Measurements from ENCODE around the gene NRSN2. TPM values are rescaled to one million over a fixed set of nuclear protein-coding genes. Genes with fewer than 3 reads are reported as not detected.
"Not testable (repeated sequence)": the region's sequence is repeated elsewhere in the genome, so short reads cannot be mapped to it uniquely, and the experiment has no call there.

Gene NRSN2
- total RNA-seq, 1 experiment from 2014 or later: 44.9 TPM

DNA sequence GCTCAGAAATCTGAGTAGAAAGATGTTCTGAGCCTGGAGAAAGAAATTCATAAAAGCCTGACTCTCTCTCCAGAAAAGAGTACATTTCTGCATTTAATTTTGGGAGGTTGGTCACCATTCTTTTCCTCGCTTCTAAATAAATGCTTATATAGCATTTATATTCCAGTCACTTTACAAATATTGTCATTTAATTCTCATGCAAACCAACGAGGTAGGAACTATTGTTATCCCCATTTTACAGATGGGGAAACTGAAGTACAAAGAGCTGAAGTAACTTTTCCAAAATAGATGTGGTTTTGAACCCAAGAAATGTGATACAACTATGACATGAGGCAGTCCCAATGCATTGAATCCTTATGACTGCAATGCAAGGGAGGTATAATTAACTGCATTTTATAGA, 29.2 kb downstream of the NRSN2 start:
- H3K27ac ChIP-seq (ENCODE audit: low read length): no peak overlapping the region; the same call in 1 of the 2 replicates

GRCh38 chr20:376750-377149, 29.8 kb downstream of the NRSN2 start:
- POLR2A ChIA-PET: no interaction called here
- in situ Hi-C loops (cut with HindIII; ENCODE audit: low pct_unique_long_range_greater_than_20kb, low sequenced_read_pairs): no loop called here
- BruUV-seq (replicated peaks): no TSS peak
- Histone ChIP-seq H3K9me3 (ENCODE audit: control insufficient read depth, insufficient read depth, low read depth, low read length) (no peaks in the 10 kb centered on the region), H3K4me3 (ENCODE audit: low read depth in 2 of 2, low read length in 2 of 2) (no peak overlapping the region), H3K27me3 (ENCODE audit: control insufficient read depth, insufficient read depth, low read length) (no peaks in the 10 kb centered on the region), H3K36me3 (ENCODE audit: control insufficient read depth, insufficient read depth, low read length) (no peaks in the 10 kb centered on the region), H3K4me1 (ENCODE audit: control insufficient read depth, insufficient read depth, low read length) (peaks cover 15% of the 10 kb centered on the region; the same call in 1 of the 2 replicates), H3K27ac (ENCODE audit: low read length) (no peak overlapping the region; the same call in 1 of the 2 replicates)
- intact Hi-C loops (cut with micrococcal nuclease; ENCODE audit: unreplicated experiment): no loop called here
- CTCF ChIA-PET: no interaction called here
- ATAC-seq: no peak
- no peak for DNase-seq (ENCODE audit: low read depth, low spot score)
- no peak for TF ChIP-seq TCF7L2 (IDR thresholded peaks at IDR 0.05; ENCODE audit: low read depth, low read length)
- no peak for TF ChIP-seq SIN3A (IDR thresholded peaks at IDR 0.05; ENCODE audit: borderline replicate concordance, insufficient read depth, low read depth, low read length)
- no peak for TF ChIP-seq REST (IDR thresholded peaks at IDR 0.05; ENCODE audit: insufficient read depth in 1 of 2, low read depth in 2 of 2, low read length in 1 of 2)
- TF ChIP-seq POLR2AphosphoS5 (IDR thresholded peaks at IDR 0.05; ENCODE audit: low read depth, low read length): no peak
- TF ChIP-seq, protein P1, sequence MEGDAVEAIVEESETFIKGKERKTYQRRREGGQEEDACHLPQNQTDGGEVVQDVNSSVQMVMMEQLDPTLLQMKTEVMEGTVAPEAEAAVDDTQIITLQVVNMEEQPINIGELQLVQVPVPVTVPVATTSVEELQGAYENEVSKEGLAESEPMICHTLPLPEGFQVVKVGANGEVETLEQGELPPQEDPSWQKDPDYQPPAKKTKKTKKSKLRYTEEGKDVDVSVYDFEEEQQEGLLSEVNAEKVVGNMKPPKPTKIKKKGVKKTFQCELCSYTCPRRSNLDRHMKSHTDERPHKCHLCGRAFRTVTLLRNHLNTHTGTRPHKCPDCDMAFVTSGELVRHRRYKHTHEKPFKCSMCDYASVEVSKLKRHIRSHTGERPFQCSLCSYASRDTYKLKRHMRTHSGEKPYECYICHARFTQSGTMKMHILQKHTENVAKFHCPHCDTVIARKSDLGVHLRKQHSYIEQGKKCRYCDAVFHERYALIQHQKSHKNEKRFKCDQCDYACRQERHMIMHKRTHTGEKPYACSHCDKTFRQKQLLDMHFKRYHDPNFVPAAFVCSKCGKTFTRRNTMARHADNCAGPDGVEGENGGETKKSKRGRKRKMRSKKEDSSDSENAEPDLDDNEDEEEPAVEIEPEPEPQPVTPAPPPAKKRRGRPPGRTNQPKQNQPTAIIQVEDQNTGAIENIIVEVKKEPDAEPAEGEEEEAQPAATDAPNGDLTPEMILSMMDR (IDR thresholded peaks at IDR 0.05): no peak

More for the DNA sequence above, 29.2 kb downstream of the NRSN2 start:
- no peak for TF ChIP-seq SIN3A (IDR thresholded peaks at IDR 0.05; ENCODE audit: borderline replicate concordance, insufficient read depth, low read depth, low read length)
- no peak for TF ChIP-seq TCF7L2 (IDR thresholded peaks at IDR 0.05; ENCODE audit: low read depth, low read length)
- TF ChIP-seq, protein P1 (IDR thresholded peaks at IDR 0.05): no peak
- no peak for TF ChIP-seq REST (IDR thresholded peaks at IDR 0.05; ENCODE audit: insufficient read depth in 1 of 2, low read depth in 2 of 2, low read length in 1 of 2)
- no peak for TF ChIP-seq POLR2AphosphoS5 (IDR thresholded peaks at IDR 0.05; ENCODE audit: low read depth, low read length)
- no peaks in the 10 kb centered on the region for H3K9me3 ChIP-seq (ENCODE audit: control insufficient read depth, insufficient read depth, low read depth, low read length)
- no peak for DNase-seq (ENCODE audit: low read depth, low spot score)
- H3K36me3 ChIP-seq (ENCODE audit: control insufficient read depth, insufficient read depth, low read length): no peaks in the 10 kb centered on the region
- no peaks in the 10 kb centered on the region for H3K27me3 ChIP-seq (ENCODE audit: control insufficient read depth, insufficient read depth, low read length)
- BruUV-seq (replicated peaks): no TSS peak
- ChIA-PET POLR2A (no interaction called here), CTCF (no interaction called here)
- H3K4me1 ChIP-seq (ENCODE audit: control insufficient read depth, insufficient read depth, low read length): peaks cover 15% of the 10 kb centered on the region; the same call in 1 of the 2 replicates
- intact Hi-C loops (cut with micrococcal nuclease; ENCODE audit: unreplicated experiment) (no loop called here), in situ Hi-C loops (cut with HindIII; ENCODE audit: low pct_unique_long_range_greater_than_20kb, low sequenced_read_pairs) (no loop called here)
- no peak for ATAC-seq
- H3K4me3 ChIP-seq (ENCODE audit: low read depth in 2 of 2, low read length in 2 of 2): no peak overlapping the region

DNA sequence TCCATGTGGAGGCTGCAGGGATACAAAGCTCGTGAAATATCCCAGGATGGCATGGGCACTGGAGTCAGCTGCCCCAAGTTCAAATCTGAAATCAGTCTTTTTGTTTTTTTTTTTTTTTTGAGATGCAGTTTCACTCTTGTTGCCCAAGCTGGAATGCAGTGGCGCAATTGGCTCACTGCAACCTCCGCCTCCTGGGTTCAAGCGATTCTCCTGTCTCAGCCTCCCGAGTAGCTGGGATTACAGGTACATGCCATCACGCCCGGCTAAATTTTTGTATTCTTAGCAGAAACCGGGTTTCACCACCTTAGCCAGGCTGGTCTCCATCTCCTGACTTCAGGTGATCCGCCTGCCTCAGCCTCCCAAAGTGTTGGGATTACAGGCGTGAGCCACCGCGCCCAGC, 30.7 kb downstream of the NRSN2 start:
- intact Hi-C loops (cut with micrococcal nuclease; ENCODE audit: unreplicated experiment); CTCF ChIA-PET; BruUV-seq (replicated peaks); ATAC-seq; H3K9me3 ChIP-seq (ENCODE audit: control insufficient read depth, insufficient read depth, low read depth, low read length); DNase-seq (ENCODE audit: low read depth, low spot score); H3K36me3 ChIP-seq (ENCODE audit: control insufficient read depth, insufficient read depth, low read length); POLR2A ChIA-PET; H3K27me3 ChIP-seq (ENCODE audit: control insufficient read depth, insufficient read depth, low read length); in situ Hi-C loops (cut with HindIII; ENCODE audit: low pct_unique_long_range_greater_than_20kb, low sequenced_read_pairs); H3K4me3 ChIP-seq (ENCODE audit: low read depth in 2 of 2, low read length in 2 of 2): not testable (repeated sequence)
- Histone ChIP-seq H3K27ac (ENCODE audit: low read length) (peak overlapping the region; percentile 78; the same call in 1 of the 2 replicates), H3K4me1 (ENCODE audit: control insufficient read depth, insufficient read depth, low read length) (peaks cover 13% of the 10 kb centered on the region)
